Bronchial epithelial cell (primary cell): Measurements from ENCODE around the gene PUM2. TPM values are rescaled to one million over a fixed set of nuclear protein-coding genes. Genes with fewer than 3 reads are reported as not detected.
"Not testable (repeated sequence)": the region's sequence is repeated elsewhere in the genome, so short reads cannot be mapped to it uniquely, and the experiment has no call there.

Experiments used
- DNase-seq: peaks from one replicate; pipeline ENCODE4 v3.0.0-alpha.2; 2010; ENCODE audit warnings: low read depth
- FAIRE-seq: peaks from 2 replicates; lab custom pipeline; 2011; peaks lifted over from hg19 to GRCh38; lab: Jason Lieb, UNC
- H3K27me3 ChIP-seq: 2 replicates; pipeline ENCODE4 v1.5.1; 2011; ENCODE audit warnings: low read length; ENCODE audit not compliant: control insufficient read depth, insufficient read depth
- H3K36me3 ChIP-seq: 2 replicates; pipeline ENCODE4 v1.5.1; 2011; ENCODE audit warnings: low read length; ENCODE audit not compliant: control insufficient read depth, insufficient read depth
- H3K4me3 ChIP-seq: 2 replicates; pipeline ENCODE4 v1.5.1; 2011; ENCODE audit warnings: mild to moderate bottlenecking, low read depth, low read length, control low read depth
- total RNA-seq: library from RNA; depleted of rRNA; stranded (reverse); fragments of >200 nt; gene quantifications from 2 replicates; pipeline ENCODE4 v1.2.1, GENCODE V29; 2014
- TF ChIP-seq, protein P1 (sequence below): IDR thresholded peaks from 2 replicates; pipeline ENCODE4 v1.5.1; 2011; ENCODE audit warnings: mild to moderate bottlenecking, moderate library complexity, low read length, control low read depth, inconsistent platforms; ENCODE audit not compliant: insufficient read depth, severe bottlenecking

PUM2 gene
- total RNA-seq, 1 donor from 2014 or later, result 43.7 TPM

DNA sequence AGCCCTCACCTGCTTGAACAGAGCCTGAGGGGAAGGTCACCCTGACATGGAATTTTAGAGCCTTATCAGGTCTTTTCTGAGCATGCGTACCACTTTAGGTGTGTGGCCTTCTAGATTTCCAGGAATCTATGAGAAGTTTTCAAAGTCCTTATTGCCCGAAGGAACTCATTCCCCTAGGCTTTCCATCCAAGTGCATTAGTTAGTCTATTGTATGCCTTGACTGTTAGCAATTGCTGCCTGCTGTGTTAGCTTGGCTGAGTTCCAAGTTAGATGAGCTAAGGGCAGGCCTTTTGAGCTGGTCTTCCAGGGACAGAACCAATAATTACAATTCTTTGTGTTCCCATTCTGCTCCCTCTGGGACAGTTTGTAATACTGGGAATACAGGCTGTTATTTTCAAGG is 30.8 kb upstream of the PUM2 start:
- TF ChIP-seq, protein P1, sequence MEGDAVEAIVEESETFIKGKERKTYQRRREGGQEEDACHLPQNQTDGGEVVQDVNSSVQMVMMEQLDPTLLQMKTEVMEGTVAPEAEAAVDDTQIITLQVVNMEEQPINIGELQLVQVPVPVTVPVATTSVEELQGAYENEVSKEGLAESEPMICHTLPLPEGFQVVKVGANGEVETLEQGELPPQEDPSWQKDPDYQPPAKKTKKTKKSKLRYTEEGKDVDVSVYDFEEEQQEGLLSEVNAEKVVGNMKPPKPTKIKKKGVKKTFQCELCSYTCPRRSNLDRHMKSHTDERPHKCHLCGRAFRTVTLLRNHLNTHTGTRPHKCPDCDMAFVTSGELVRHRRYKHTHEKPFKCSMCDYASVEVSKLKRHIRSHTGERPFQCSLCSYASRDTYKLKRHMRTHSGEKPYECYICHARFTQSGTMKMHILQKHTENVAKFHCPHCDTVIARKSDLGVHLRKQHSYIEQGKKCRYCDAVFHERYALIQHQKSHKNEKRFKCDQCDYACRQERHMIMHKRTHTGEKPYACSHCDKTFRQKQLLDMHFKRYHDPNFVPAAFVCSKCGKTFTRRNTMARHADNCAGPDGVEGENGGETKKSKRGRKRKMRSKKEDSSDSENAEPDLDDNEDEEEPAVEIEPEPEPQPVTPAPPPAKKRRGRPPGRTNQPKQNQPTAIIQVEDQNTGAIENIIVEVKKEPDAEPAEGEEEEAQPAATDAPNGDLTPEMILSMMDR, result no peak
- FAIRE-seq (no peak), DNase-seq (peak; percentile 36)
- H3K27me3 ChIP-seq, result no peaks in the 10 kb centered on the region
- H3K36me3 ChIP-seq, result no peaks in the 10 kb centered on the region
- no peak overlapping the region for H3K4me3 ChIP-seq

DNA sequence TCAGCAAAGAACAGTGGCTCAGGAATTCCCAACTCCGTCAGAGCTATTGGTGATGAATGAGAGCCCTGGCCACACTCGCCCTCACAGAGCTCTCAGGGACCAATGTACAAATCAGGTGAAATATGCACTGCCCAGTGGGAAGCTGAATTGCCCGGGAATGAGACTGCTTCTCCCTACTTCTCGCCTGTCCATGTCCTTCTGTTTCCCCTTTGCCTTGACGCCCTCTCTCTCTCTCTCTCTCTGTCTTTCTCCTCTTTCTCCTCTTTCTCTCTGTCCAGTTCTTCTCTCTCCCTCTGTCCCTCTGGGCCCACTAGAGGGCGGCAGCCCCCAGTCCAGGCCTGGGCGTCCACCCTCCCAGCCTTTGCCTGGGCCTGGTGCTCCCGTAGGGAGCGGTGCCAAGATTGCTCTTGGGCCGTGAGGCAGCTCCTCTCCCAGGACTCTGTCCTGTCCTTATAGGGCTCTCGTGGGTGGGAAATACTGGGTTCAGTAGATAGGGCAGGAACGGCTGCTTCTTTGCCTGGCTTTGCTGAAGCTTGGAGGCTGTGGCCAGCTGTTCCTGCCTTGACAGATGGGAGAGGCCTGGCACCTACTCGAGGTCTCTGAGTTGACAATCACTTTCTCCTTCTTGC is 28.4 kb upstream of the PUM2 start:
- FAIRE-seq, result no peak
- no peaks in the 10 kb centered on the region for H3K36me3 ChIP-seq
- peak; percentile 60 for DNase-seq
- TF ChIP-seq, protein P1, result peak; percentile 71
- no peaks in the 10 kb centered on the region for H3K27me3 ChIP-seq
- H3K4me3 ChIP-seq, result no peak overlapping the region

GRCh38 chr2:20378341-20378740 is 27.7 kb upstream of the PUM2 start:
- Histone ChIP-seq H3K4me3 (no peak overlapping the region), H3K27me3 (no peaks in the 10 kb centered on the region), H3K36me3 (no peaks in the 10 kb centered on the region)
- no peak for DNase-seq
- TF ChIP-seq, protein P1, result no peak
- FAIRE-seq, result no peak

DNA sequence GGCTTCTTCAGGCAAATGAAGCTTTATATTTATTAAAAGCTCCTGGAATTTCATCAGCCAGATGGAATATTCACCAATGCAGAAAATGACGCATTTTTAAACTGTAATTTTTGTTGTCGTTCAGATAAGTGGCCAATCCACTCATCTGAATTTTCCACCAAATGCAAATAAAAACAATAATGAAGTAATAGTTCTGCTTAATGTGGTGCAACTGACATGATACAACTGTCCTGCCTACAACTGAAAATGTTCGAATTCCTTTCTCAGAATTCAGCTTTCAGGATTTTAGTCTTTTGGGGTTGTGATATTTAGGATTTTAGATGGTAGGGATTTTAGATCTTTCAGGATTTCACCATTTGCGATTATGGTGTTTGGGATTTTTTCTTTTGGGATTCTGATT is 27.1 kb upstream of the PUM2 start:
- Histone ChIP-seq H3K36me3 (no peaks in the 10 kb centered on the region), H3K4me3 (no peak overlapping the region), H3K27me3 (no peaks in the 10 kb centered on the region)
- TF ChIP-seq, protein P1, result no peak
- no peak for FAIRE-seq
- DNase-seq, result no peak

DNA sequence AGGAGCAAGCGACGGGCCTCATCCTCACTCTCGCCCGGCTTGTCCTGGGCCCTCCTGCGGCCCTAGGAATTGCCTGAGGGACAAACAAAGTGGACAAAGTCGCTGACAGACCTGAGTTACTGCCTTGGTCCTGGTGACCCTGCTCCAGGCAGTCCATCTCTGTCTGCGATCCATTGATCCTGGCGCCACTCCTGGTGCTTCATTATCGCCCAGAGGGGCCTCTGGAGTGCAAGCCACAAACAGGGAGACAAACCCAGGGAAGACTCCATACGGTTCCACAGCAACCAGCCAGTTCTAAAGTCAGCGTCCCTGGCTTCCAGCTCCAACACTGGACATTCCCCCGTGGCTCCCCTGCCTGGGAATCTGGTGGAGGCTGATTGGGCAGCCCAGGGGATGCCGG is 24.3 kb upstream of the PUM2 start:
- H3K27me3 ChIP-seq, H3K36me3 ChIP-seq, H3K4me3 ChIP-seq, FAIRE-seq, DNase-seq: not testable (repeated sequence)

GRCh38 chr2:20372896-20373640 is 22.4 kb upstream of the PUM2 start:
- TF ChIP-seq, protein P1, result no peak
- no peak overlapping the region for H3K4me3 ChIP-seq
- H3K27me3 ChIP-seq, result no peaks in the 10 kb centered on the region
- FAIRE-seq (no peak), DNase-seq (no peak)
- H3K36me3 ChIP-seq, result no peaks in the 10 kb centered on the region
